ENCODE measurements around the gene FIP1L1.

Gene FIP1L1

DNA sequence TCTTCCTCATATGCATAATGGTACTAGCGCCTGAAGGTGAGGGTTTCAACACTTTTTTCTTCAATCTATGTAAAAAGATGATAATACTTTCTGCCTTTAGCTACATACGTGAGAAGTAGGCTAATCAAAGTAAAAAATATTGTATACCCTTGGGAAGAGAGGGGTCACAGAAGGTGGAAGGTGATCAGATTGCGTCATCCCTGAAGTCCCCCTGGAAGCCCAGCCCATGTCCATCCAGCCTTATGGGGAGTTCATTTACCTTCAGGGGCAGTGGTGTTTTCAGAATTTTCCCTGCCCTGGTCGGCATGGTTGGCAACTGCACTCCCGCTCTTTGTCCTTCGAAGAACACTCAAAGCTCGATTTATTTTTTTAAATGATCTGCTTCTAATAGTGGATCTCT is 129.6 kb downstream of the FIP1L1 start:
- DNase-seq: no peak

GRCh38 chr4:53507671-53508286 is 130.3 kb downstream of the FIP1L1 start:
- no peak for DNase-seq

DNA sequence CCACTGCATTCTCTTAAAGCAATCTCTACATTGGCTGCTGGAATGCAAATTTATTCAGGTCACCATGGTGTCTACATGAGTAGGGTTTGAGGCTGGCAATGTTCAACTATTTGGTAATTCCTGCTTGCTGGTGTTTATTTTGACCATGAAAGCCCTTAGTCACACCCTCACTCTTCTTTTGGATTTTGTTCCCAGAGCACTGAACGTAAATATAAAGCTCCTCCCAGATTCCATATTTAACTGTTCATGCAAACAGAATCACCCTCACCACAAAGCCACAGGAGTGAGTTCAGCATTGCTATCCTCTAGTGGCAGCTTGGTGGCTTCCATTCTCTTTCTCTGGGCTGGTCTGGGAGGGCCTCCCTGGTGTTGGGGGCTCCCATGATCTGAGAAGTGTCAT is 131.0 kb downstream of the FIP1L1 start:
- no peak for DNase-seq

- no peak for DNase-seq
Measured at GRCh38 chr4:53510321-53510720, 132.9 kb downstream of the FIP1L1 start.
